ENCODE measurements around the gene IL12A. TPM values are rescaled to one million over a fixed set of nuclear protein-coding genes. Genes with fewer than 3 reads are reported as not detected.

Gene IL12A
- total RNA-seq, 1 experiment from 2014 or later, result 8.3 TPM

DNA sequence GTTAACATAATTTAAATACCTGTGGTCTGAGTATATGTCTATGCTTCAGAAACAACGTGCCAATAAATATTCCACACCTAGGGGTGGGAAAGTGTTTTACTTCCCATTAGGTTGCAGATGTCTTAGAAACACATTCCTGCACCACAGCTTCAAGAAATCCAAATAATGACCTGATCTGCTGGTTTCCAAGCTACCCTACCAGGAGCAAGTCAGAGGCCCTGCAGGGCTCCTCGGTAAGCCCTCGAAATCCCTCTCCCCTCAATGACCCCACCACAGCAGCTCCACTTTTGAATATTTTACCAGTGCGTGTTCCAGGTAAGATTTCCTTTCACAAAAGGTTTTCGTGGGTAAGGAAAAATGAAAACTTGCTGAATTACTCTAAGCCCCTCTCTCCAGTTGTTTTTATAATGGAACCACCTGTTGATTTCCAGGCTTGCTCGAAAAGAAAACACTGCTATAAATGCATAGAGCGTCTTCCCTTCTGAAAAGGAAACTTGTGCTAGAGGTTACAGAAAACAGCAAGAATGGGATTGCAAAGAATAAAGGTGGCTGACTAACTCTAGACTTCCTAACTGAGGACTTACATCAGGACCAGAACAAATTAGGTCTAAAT, 12.6 kb downstream of the IL12A start:
- no peak overlapping the region for H3K27ac ChIP-seq (ENCODE audit: low read length)
- DNase-seq, result no peak
- H3K27me3 ChIP-seq (ENCODE audit: low read length), result no peaks in the 10 kb centered on the region
- no peak overlapping the region for H3K4me3 ChIP-seq (ENCODE audit: low read length)
- ATAC-seq, result no peak
- H3F3A ChIP-seq (ENCODE audit: low read length, unreplicated experiment), result no peaks in the 10 kb centered on the region
- no peak overlapping the region for H3K4me2 ChIP-seq (ENCODE audit: low read length)
- H2AFZ ChIP-seq (ENCODE audit: low read length), result no peak overlapping the region
- intact Hi-C loops (cut with micrococcal nuclease), result no loop called here
- ChIA-PET CTCF (interaction anchor here (0.9 kb wide), 1 partner anchor 173 kb away, joined by 4 read pairs; no protein-coding TSS in a partner anchor), POLR2A (ENCODE audit: unreplicated experiment) (no interaction called here)
- H4K20me1 ChIP-seq (ENCODE audit: low read length), result no peaks in the 10 kb centered on the region
- H3K36me3 ChIP-seq (ENCODE audit: low read depth, low read length), result no peaks in the 10 kb centered on the region
- no TSS peak for BruUV-seq (replicated peaks)
- no peaks in the 10 kb centered on the region for H3K9me3 ChIP-seq (ENCODE audit: low read length)
- no peak overlapping the region for H3K9ac ChIP-seq (ENCODE audit: low read length)
- no peaks in the 10 kb centered on the region for H3K4me1 ChIP-seq (ENCODE audit: insufficient read depth, low read length)
- no peaks in the 10 kb centered on the region for H3K9me2 ChIP-seq (replicated peaks; ENCODE audit: low read length)
- H3K79me2 ChIP-seq (ENCODE audit: low read length), result no peaks in the 10 kb centered on the region
- no peak for TF ChIP-seq EZH2 (IDR thresholded peaks at IDR 0.05; ENCODE audit: low read length, unreplicated experiment)
- TF ChIP-seq CTCF (conservative IDR thresholded peaks at IDR 0.05; ENCODE audit: low read depth, low read length), result no peak
- TF ChIP-seq EZH2phosphoT487 (IDR thresholded peaks at IDR 0.05; ENCODE audit: borderline replicate concordance, low read length), result no peak

DNA sequence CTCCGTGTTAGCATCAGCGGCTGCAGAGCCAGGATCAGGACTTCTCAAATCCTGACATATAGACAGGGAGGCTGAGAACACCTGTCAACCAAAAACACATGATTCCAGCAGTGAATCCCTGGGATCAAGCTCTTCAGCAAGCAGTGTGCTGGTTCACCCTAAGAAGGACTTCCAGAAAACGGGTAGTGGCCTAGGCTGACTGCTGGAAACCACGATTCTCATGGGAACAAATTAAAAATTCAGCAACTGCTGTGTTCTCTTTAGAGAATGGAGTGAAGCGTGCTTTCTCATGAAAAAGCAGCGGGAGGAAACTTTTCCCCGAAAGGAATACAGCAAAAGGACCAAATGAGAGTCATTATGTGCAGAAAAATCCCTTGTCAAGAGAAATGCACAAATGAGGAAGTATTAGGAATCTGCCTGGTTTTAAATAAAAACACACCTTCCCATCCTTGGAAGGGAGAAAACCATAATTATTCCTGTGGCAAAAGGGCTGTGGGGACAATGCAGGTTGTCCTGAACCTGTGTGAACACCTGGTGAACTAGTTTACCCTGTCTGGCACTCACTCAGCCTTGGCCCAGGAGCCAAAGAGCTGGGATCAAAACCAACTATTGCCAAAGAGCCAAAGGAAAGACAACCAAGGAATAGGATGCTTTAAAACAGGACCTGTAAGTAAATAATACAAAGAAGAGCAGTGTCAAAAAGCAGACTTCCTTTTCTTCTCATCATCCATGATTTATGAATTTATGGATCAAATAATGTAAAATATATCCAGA, 13.4 kb downstream of the IL12A start:
- Histone ChIP-seq H3K27ac (ENCODE audit: low read length) (no peak overlapping the region), H3K4me1 (ENCODE audit: insufficient read depth, low read length) (no peaks in the 10 kb centered on the region), H4K20me1 (ENCODE audit: low read length) (no peaks in the 10 kb centered on the region), H3K9ac (ENCODE audit: low read length) (no peak overlapping the region), H3K36me3 (ENCODE audit: low read depth, low read length) (no peaks in the 10 kb centered on the region), H2AFZ (ENCODE audit: low read length) (no peak overlapping the region), H3K9me2 (replicated peaks; ENCODE audit: low read length) (no peaks in the 10 kb centered on the region), H3K4me2 (ENCODE audit: low read length) (no peak overlapping the region), H3F3A (ENCODE audit: low read length, unreplicated experiment) (no peaks in the 10 kb centered on the region), H3K4me3 (ENCODE audit: low read length) (no peak overlapping the region), H3K9me3 (ENCODE audit: low read length) (no peaks in the 10 kb centered on the region), H3K79me2 (ENCODE audit: low read length) (no peaks in the 10 kb centered on the region), H3K27me3 (ENCODE audit: low read length) (no peaks in the 10 kb centered on the region)
- CTCF ChIA-PET, result interaction anchor here (0.9 to 2.3 kb wide), 4 partner anchors 73 to 173 kb away, joined by 4 to 40 read pairs (median 8); no protein-coding TSS in a partner anchor
- TF ChIP-seq CTCF (conservative IDR thresholded peaks at IDR 0.05; ENCODE audit: low read depth, low read length) (no peak), EZH2 (IDR thresholded peaks at IDR 0.05; ENCODE audit: low read length, unreplicated experiment) (no peak), EZH2phosphoT487 (IDR thresholded peaks at IDR 0.05; ENCODE audit: borderline replicate concordance, low read length) (no peak)
- intact Hi-C loops (cut with micrococcal nuclease), result no loop called here
- ATAC-seq, result no peak
- no TSS peak for BruUV-seq (replicated peaks)
- POLR2A ChIA-PET (ENCODE audit: unreplicated experiment), result no interaction called here
- DNase-seq, result peak; percentile 13

Data from PC-3 (cell line).